HepG2 (cell line): ENCODE data around the gene TMEM108. TPM values are rescaled to one million over a fixed set of nuclear protein-coding genes. Genes with fewer than 3 reads are reported as not detected.

ENCODE experiments used
- ATAC-seq: fragments of 200-7000 bp; cut with Tn5 transposase; 3 replicates; pipeline ENCODE4 v1.9.1; 2020; ENCODE audit warnings: mild to moderate bottlenecking, moderate library complexity
- BruUV-seq: library from RNA; stranded (reverse); fragments of 400-500 nt; replicated peaks from 2 replicates; lab custom pipeline; 2021; lab: Mats Ljungman, UMichigan
- CTCF ChIA-PET: fragments of 300-600 bp; formaldehyde crosslinking; extraction: SDS; loops from one replicate; lab custom pipeline; 2021; ENCODE audit warnings: low total read pairs, inconsistent platforms, low intra/inter-chr PET ratio; lab: Yijun Ruan, JAX
- POLR2A ChIA-PET: fragments of 350-600 bp; sonication (Branson Sonifier 250); formaldehyde crosslinking; loops from one replicate; lab custom pipeline; 2020; ENCODE audit warnings: antibody characterized with exemption, inconsistent platforms; lab: Yijun Ruan, JAX
- DNase-seq: peaks from one replicate; pipeline ENCODE4 v3.0.0-alpha.2; 2015; ENCODE audit warnings: low spot score
- FAIRE-seq: peaks from 3 replicates; lab custom pipeline; 2011; peaks lifted over from hg19 to GRCh38; lab: Jason Lieb, UNC
- H2AFZ ChIP-seq: one replicate; pipeline ENCODE4 v1.6.1; 2011; ENCODE audit warnings: low read length, inconsistent platforms
- H3K27ac ChIP-seq: fragments of 300-600 bp; 3 replicates; pipeline ENCODE4 v1.8.0; 2011; ENCODE audit warnings: mixed run types, mild to moderate bottlenecking, mixed read lengths, low read length, inconsistent platforms; ENCODE audit not compliant: insufficient read depth; ENCODE audit errors: extremely low read length
- H3K27me3 ChIP-seq, 2 experiments: fragments of 200-600 bp in 1 of 2; 2 replicates in 1 of 2; 3 replicates in 1 of 2; pipeline versions ENCODE4 v1.6.0 to v1.8.0; 2011; ENCODE audit warnings: low read length in 2 of 2, mild to moderate bottlenecking in 2 of 2, moderate library complexity in 2 of 2, inconsistent platforms in 1 of 2; ENCODE audit not compliant: insufficient read depth in 2 of 2, control insufficient read depth in 1 of 2
- H3K36me3 ChIP-seq, 2 experiments: fragments of 200-600 bp in 1 of 2; replicated peaks in 1 of 2; 2 replicates in 1 of 2; 3 replicates in 1 of 2; pipeline versions ENCODE4 v1.5.1 to v1.8.0; 2011; ENCODE audit warnings: low read length in 2 of 2, inconsistent platforms in 1 of 2; ENCODE audit not compliant: insufficient read depth in 2 of 2, control insufficient read depth in 1 of 2
- H3K4me1 ChIP-seq: 2 replicates; pipeline ENCODE4 v1.5.1; 2012; ENCODE audit warnings: low read length, inconsistent platforms; ENCODE audit not compliant: insufficient read depth
- H3K4me2 ChIP-seq: 2 replicates; pipeline ENCODE4 v1.6.0; 2011; ENCODE audit warnings: low read depth, low read length, inconsistent platforms
- H3K4me3 ChIP-seq, 3 experiments: fragments of 200-600 bp in 1 of 3; sonication (generic), shearing (Covaris generic) in 1 of 3; replicated peaks in 1 of 3; 2 replicates each; pipeline ENCODE4 v1.5.1; 2011 to 2016; ENCODE audit warnings: low read length in 3 of 3, inconsistent platforms in 2 of 3, low read depth in 2 of 3, mild to moderate bottlenecking in 2 of 3, control low read depth in 1 of 3, mixed read lengths in 1 of 3; ENCODE audit not compliant: insufficient read depth in 1 of 3
- H3K79me2 ChIP-seq: one replicate; pipeline ENCODE4 v1.6.1; 2011; ENCODE audit warnings: low read length, inconsistent platforms; ENCODE audit not compliant: insufficient read depth
- H3K9ac ChIP-seq: 2 replicates; pipeline ENCODE4 v1.6.0; 2011; ENCODE audit warnings: mild to moderate bottlenecking, low read depth, low read length, inconsistent platforms; ENCODE audit not compliant: insufficient read depth
- H3K9me3 ChIP-seq: 2 replicates; pipeline ENCODE4 v1.5.1; 2012; ENCODE audit warnings: mild to moderate bottlenecking, low read length
- H4K20me1 ChIP-seq: 2 replicates; pipeline ENCODE4 v1.6.0; 2011; ENCODE audit warnings: inconsistent platforms, mild to moderate bottlenecking, low read length, moderate library complexity; ENCODE audit not compliant: insufficient read depth
- NFYC ChIP-seq: IDR thresholded peaks from 2 replicates; pipeline ENCODE4 v1.6.1; 2016; ENCODE audit warnings: missing genetic modification reagents, missing compliant biosample characterization
- TOPORS ChIP-seq: sonication (generic); formaldehyde crosslinking; IDR thresholded peaks from 2 replicates; pipeline ENCODE4 v1.8.0; 2023; ENCODE audit warnings: mild to moderate bottlenecking, missing genetic modification reagents
- WIZ ChIP-seq: sonication (generic); formaldehyde crosslinking; IDR thresholded peaks from 2 replicates; pipeline ENCODE4 v1.5.1; 2020; ENCODE audit warnings: mild to moderate bottlenecking, missing genetic modification reagents
- ZNF326 ChIP-seq: sonication (generic); formaldehyde crosslinking; IDR thresholded peaks from 2 replicates; pipeline ENCODE4 v1.4.0; 2020; ENCODE audit warnings: missing genetic modification reagents, borderline replicate concordance
- WGBS: methylation state at CpG from one replicate; pipeline ENCODE4 v1.1.6; 2017; ENCODE audit warnings: low lambda C conversion rate; 5-methylcytosine and 5-hydroxymethylcytosine counted together
- in situ Hi-C: cut with HindIII; loops from 2 replicates; pipeline ENCODE4 v1.10.0; 2017; ENCODE audit warnings: low pct_unique_long_range_greater_than_20kb; ENCODE audit not compliant: extremely low pct_ligation_motif_present
- intact Hi-C: fragments of 100-400 bp; cut with micrococcal nuclease; formaldehyde crosslinking; loops from one replicate; pipeline ENCODE4 v1.10.0; 2022; ENCODE audit not compliant: unreplicated experiment
- polyA plus RNA-seq, 8 experiments: library from polyadenylated mRNA; depleted of rRNA in 3 of 8; stranded (reverse) in 7 of 8; unstranded in 1 of 8; fragments of >200 nt; fragmentation: Illumina TruSeq in 4 of 8; extraction: Trizol in 4 of 8; gene quantifications; 2 replicates each; pipeline versions ENCODE4 v1.2.1 to v1.2.3, GENCODE V29; 2011 to 2016; ENCODE audit warnings: low read depth in 4 of 8, missing spikeins in 1 of 8, mixed read lengths in 1 of 8; ENCODE audit not compliant: insufficient read depth in 1 of 8
- total RNA-seq, 5 experiments: library from RNA; depleted of rRNA; stranded (reverse); fragments of >200 nt; fragmentation: Illumina TruSeq; extraction: Trizol; gene quantifications; 2 replicates each; pipeline ENCODE4 v1.2.3, GENCODE V29; 2016; ENCODE audit warnings: low read depth in 1 of 5
- TF ChIP-seq, protein P1 (sequence below): sonication (generic); formaldehyde crosslinking; IDR thresholded peaks from 2 replicates; pipeline ENCODE4 v1.5.0; 2020; ENCODE audit warnings: mild to moderate bottlenecking, missing genetic modification reagents
- TF ChIP-seq, protein P2 (sequence below): sonication (generic); formaldehyde crosslinking; IDR thresholded peaks from 2 replicates; pipeline ENCODE4 v1.8.0; 2022; ENCODE audit warnings: missing genetic modification reagents, low read depth, mild to moderate bottlenecking, borderline replicate concordance

TMEM108 gene
- total and polyA plus RNA-seq, 2 of the 13 experiments (the other 11 are each of a cell fraction or from before 2014, with no cell fraction given), result not detected

DNA sequence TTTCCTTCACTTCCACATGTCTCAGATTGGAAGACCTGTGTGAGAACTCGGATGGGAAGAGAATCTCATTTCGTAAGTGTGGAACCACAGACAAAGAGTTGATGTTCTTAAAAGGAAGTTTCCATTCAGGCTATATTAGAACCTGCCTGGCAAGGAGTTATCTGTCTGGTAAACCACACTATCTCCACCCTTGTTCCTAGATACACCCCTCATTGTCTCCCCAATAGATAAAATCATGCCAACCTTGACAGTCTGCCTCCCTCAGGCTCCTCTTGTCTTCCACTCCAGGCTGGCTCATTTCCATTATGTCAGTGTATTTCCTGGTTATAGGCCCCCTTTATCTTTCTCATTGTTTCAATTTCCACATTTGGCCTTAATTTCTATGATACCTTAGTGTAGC lies 89.2 kb downstream of the TMEM108 start (continued):
- TF ChIP-seq NFYC (no peak), WIZ (CRISPR knock-in tag) (no peak)

DNA sequence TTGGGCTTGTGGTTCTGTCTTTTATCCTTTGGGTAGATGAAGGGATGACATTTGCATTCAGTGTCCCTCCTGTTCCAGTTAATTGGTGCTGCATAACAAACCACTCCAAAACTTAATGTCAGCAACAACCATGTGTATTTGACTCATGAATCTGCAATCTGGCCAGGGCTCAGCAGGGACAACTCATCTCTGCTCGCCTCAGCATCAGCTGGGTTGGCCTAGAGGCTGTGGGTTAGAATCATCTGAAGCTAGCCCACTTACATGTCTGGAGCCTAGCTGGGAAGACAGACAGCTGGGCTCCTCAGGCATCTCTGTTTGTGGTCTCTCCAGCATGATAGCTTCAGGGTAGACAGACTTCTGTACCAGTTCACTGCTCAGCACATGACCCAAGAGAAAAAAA lies 92.0 kb downstream of the TMEM108 start:
- no peak for ATAC-seq

More for the DNA sequence above, 92.0 kb downstream of the TMEM108 start:
- no CpG with 5 or more reads among the region's 1 CpG for WGBS
- in situ Hi-C loops, result no loop called here
- H3K36me3 ChIP-seq, result no peaks in the 10 kb centered on the region
- H3K9me3 ChIP-seq, result no peaks in the 10 kb centered on the region
- H3K4me2 ChIP-seq, result no peak overlapping the region
- H3K9ac ChIP-seq, result no peak overlapping the region
- POLR2A ChIA-PET, result no interaction called here
- peaks cover 0 to 9% of the 10 kb centered on the region in 2 experiments; a peak in 1 of 5 replicates for H3K27me3 ChIP-seq
- FAIRE-seq, result no peak
- H3K4me1 ChIP-seq, result no peaks in the 10 kb centered on the region
- no peak overlapping the region for H3K27ac ChIP-seq
- CTCF ChIA-PET, result no interaction called here
- TF ChIP-seq ZNF326 (no peak), TOPORS (CRISPR knock-in tag) (no peak)
- TF ChIP-seq, protein P1, sequence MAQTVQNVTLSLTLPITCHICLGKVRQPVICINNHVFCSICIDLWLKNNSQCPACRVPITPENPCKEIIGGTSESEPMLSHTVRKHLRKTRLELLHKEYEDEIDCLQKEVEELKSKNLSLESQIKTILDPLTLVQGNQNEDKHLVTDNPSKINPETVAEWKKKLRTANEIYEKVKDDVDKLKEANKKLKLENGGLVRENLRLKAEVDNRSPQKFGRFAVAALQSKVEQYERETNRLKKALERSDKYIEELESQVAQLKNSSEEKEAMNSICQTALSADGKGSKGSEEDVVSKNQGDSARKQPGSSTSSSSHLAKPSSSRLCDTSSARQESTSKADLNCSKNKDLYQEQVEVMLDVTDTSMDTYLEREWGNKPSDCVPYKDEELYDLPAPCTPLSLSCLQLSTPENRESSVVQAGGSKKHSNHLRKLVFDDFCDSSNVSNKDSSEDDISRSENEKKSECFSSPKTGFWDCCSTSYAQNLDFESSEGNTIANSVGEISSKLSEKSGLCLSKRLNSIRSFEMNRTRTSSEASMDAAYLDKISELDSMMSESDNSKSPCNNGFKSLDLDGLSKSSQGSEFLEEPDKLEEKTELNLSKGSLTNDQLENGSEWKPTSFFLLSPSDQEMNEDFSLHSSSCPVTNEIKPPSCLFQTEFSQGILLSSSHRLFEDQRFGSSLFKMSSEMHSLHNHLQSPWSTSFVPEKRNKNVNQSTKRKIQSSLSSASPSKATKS, result no peak
- TF ChIP-seq, protein P2, sequence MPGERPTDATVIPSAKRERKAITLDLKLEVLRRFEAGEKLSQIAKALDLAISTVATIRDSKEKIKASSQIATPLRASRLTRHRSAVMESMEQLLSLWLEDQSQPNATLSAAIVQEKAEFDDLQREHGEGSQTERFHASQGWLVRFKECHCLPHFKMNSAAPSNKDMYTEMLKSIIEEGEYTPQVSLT (CRISPR knock-in tag), result no peak
- BruUV-seq, result no TSS peak
- H3K4me3 ChIP-seq, result no peak overlapping the region
- no peaks in the 10 kb centered on the region for H3K79me2 ChIP-seq
- H2AFZ ChIP-seq, result no peak overlapping the region
- DNase-seq, result no peak
- intact Hi-C loops, result no loop called here
- no peaks in the 10 kb centered on the region for H4K20me1 ChIP-seq
